Activated B cell treated with CpG ODN at 0.5 μM for 24 hours (primary cell): Measurements from ENCODE around the gene BID. TPM values are rescaled to one million over a fixed set of nuclear protein-coding genes. Genes with fewer than 3 reads are reported as not detected.

Source experiments
- ATAC-seq: fragments of 200-7000 bp; cut with Tn5 transposase; one replicate; pipeline ENCODE4 v1.10.0; 2021; ENCODE audit warnings: low read depth, mild to moderate bottlenecking, moderate library complexity
- CTCF ChIA-PET: fragments of 350-600 bp; sonication (Branson Sonifier 250); formaldehyde crosslinking; loops from one replicate; lab custom pipeline; 2021; ENCODE audit warnings: antibody characterized with exemption; lab: Charles Lee
- POLR2A ChIA-PET: fragments of 350-600 bp; sonication (Branson Sonifier 250); formaldehyde crosslinking; loops from one replicate; lab custom pipeline; 2021; ENCODE audit warnings: antibody characterized with exemption; lab: Charles Lee
- DNase-seq: peaks from one replicate; pipeline ENCODE4 v3.0.0; 2022
- H3K27ac Mint-ChIP-seq: one replicate; pipeline ENCODE4 v1.8.0; 2020; ENCODE audit warnings: mixed read lengths
- H3K27me3 Mint-ChIP-seq: one replicate; pipeline ENCODE4 v1.8.0; 2021; ENCODE audit warnings: mixed read lengths
- H3K36me3 Mint-ChIP-seq: one replicate; pipeline ENCODE4 v1.8.0; 2021; ENCODE audit warnings: low read depth, mixed read lengths
- H3K4me1 Mint-ChIP-seq: one replicate; pipeline ENCODE4 v1.8.0; 2021; ENCODE audit warnings: mixed read lengths
- H3K4me3 Mint-ChIP-seq: one replicate; pipeline ENCODE4 v1.8.0; 2020; ENCODE audit warnings: mild to moderate bottlenecking, mixed read lengths
- H3K9me3 Mint-ChIP-seq: one replicate; pipeline ENCODE4 v1.8.0; 2020; ENCODE audit warnings: mixed read lengths
- CTCF ChIP-seq: fragments of 200-600 bp; IDR thresholded peaks from one replicate; pipeline ENCODE4 v1.8.0; 2022; ENCODE audit warnings: antibody characterized with exemption, mild to moderate bottlenecking
- intact Hi-C: fragments of 100-400 bp; cut with micrococcal nuclease; formaldehyde crosslinking; loops from one replicate; pipeline ENCODE4 v1.15.1; 2024
- total RNA-seq: library from RNA; stranded (reverse); gene quantifications from 2 replicates; pipeline ENCODE4 v1.2.3, GENCODE V29; 2022

Gene BID
- total RNA-seq, 1 donor from 2014 or later: 78.9 TPM

- no peak for TF ChIP-seq CTCF
Observed at GRCh38 chr22:17761138-17761488, 13.2 kb downstream of the BID start.

GRCh38 chr22:17754233-17754925 lies 19.9 kb downstream of the BID start:
- H3K4me1 Mint-ChIP-seq: peaks cover 3% of the 10 kb centered on the region
- H3K4me3 Mint-ChIP-seq: no peak overlapping the region
- POLR2A ChIA-PET: interaction anchor here (0.6 kb wide), 1 partner anchor 224 kb away, joined by 3 read pairs; no protein-coding TSS in a partner anchor
- peaks cover 11% of the 10 kb centered on the region for H3K36me3 Mint-ChIP-seq
- CTCF ChIA-PET: interaction anchor here (1.0 to 1.8 kb wide), 5 partner anchors 12 to 322 kb away, joined by 3 to 10 read pairs (median 5); no protein-coding TSS in a partner anchor
- intact Hi-C loops: loop anchor here (1.0 kb wide), 1 partner anchor 31 kb away; no protein-coding TSS in a partner anchor
- H3K27me3 Mint-ChIP-seq: no peaks in the 10 kb centered on the region
- no peak overlapping the region for H3K27ac Mint-ChIP-seq
- no peak for TF ChIP-seq CTCF
- ATAC-seq (peak; percentile 60), DNase-seq (no peak)
- no peaks in the 10 kb centered on the region for H3K9me3 Mint-ChIP-seq

More at GRCh38 chr22:17761138-17761488, 13.2 kb downstream of the BID start:
- H3K4me3 Mint-ChIP-seq: no peak overlapping the region
- H3K36me3 Mint-ChIP-seq: peaks cover 10% of the 10 kb centered on the region
- no peak for DNase-seq
- intact Hi-C loops: loop anchor here (2.0 kb wide), 1 partner anchor 16 kb away; no protein-coding TSS in a partner anchor
- POLR2A ChIA-PET: no interaction called here
- no peaks in the 10 kb centered on the region for H3K9me3 Mint-ChIP-seq
- no peak overlapping the region for H3K27ac Mint-ChIP-seq
- no peak for ATAC-seq
- H3K4me1 Mint-ChIP-seq: peaks cover 36% of the 10 kb centered on the region
- CTCF ChIA-PET: no interaction called here
- no peaks in the 10 kb centered on the region for H3K27me3 Mint-ChIP-seq

GRCh38 chr22:17753401-17753989 lies 20.8 kb downstream of the BID start:
- intact Hi-C loops: no loop called here
- DNase-seq (no peak), ATAC-seq (no peak)
- Mint-ChIP-seq H3K4me3 (no peak overlapping the region), H3K4me1 (peaks cover 2% of the 10 kb centered on the region), H3K9me3 (no peaks in the 10 kb centered on the region), H3K27ac (no peak overlapping the region), H3K27me3 (no peaks in the 10 kb centered on the region), H3K36me3 (peaks cover 12% of the 10 kb centered on the region)
- ChIA-PET POLR2A (no interaction called here), CTCF (interaction anchor here (1.2 to 1.8 kb wide), 3 partner anchors 11 to 77 kb away, joined by 4 to 10 read pairs (median 6); no protein-coding TSS in a partner anchor)
- TF ChIP-seq CTCF: no peak

GRCh38 chr22:17751596-17751995 lies 22.7 kb downstream of the BID start:
- CTCF ChIA-PET: interaction anchor here (1.0 kb wide), 1 partner anchor 10 kb away, joined by 3 read pairs; no protein-coding TSS in a partner anchor
- DNase-seq (no peak), ATAC-seq (no peak)
- Mint-ChIP-seq H3K4me3 (no peak overlapping the region), H3K36me3 (peaks cover 13% of the 10 kb centered on the region), H3K4me1 (no peaks in the 10 kb centered on the region), H3K27me3 (no peaks in the 10 kb centered on the region), H3K9me3 (no peaks in the 10 kb centered on the region), H3K27ac (no peak overlapping the region)
- no peak for TF ChIP-seq CTCF
- intact Hi-C loops: no loop called here
- POLR2A ChIA-PET: no interaction called here
